Stimulated activated CD4-positive, alpha-beta T cell treated with anti-CD3 and anti-CD28 coated beads, Interleukin-1b, Interleukin-23, amount 100 ng/mL, for 24 hours (primary cell): ENCODE data around the gene CHST11.

ENCODE experiments used
- DNase-seq, 4 experiments: peaks; one replicate each; pipeline ENCODE4 v3.0.0-alpha.2; 2020; ENCODE audit warnings: low read depth in 4 of 4, low spot score in 1 of 4

Gene CHST11

DNA sequence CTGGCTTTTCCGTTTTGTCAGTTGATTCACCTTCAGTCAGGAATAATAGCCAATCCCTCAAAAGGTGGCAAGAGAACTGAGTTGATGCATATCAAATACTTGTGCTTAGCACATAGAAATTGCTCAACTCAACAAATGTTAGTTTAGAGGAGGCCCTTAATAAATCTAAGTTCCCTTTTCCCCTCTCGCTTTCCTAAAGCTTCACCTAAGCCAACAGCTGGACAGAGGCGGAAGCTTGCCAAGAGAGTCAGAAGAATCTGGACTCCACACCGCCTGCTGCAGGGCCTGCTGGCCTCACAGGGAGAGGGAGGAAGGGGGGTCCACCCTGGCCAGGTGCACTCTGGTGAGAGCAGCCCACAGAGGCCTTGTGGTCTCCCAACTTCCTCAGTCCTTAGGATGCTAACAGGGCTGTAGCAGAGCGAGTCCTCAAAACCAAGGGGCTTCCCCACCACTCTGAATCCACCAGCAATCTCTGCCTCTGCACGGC, 213.1 kb downstream of the CHST11 start:
- DNase-seq, result no peak

GRCh38 chr12:104670439-104671408, 214.0 kb downstream of the CHST11 start:
- DNase-seq, result no peak

DNA sequence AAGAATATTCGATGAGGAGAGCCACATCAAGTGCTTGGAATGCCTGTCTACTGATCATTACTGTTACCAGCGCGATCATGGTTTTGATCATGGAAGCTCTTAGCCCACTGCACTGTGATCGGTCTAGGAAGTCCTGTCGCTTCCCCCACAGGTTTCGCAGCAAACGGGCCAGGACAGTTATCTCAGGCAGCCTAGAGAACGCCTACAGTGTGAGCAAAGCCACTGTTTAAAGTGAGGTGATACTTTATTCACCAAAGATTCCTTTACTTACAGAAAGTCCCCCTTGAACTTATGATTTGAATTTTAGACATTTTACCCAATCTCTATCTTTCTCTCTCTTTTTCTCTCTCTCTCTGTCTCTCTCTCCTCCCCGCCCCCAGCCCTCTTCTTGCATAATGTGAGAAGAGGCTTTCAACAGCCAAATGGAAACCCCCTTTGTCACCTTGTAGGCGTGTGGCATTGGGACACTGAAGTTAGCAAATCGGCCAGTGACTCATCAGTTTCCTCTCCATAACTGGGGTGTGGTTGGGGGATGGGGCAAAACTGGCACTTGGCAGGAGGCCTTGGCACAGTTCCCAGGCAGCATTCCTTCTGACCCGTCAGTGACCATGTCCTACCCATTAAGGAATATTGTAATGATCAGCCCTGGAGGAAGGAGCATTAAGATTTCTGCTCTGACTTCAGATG, 214.8 kb downstream of the CHST11 start:
- DNase-seq, result peak; percentile 62 to 82 (median 76)

DNA sequence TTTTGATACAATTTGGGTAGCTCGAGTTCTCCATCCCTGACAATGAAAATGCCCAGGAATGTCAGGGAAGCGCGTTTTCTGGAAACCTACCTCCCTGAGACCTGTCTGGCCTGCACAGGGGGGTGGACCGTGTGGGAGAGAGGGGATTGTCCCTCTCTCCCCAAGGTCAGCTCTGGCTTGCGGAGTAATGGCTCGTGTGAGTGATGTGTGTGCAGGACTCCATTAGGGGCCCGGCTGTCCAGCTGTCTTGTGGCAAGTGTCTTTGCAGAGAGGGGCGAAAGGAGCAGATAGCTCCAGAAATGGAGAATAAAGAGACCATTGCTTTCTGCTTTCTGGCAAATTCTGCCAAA, 215.3 kb downstream of the CHST11 start:
- no peak for DNase-seq

GRCh38 chr12:104672501-104673265, 215.9 kb downstream of the CHST11 start:
- DNase-seq, result no peak

DNA sequence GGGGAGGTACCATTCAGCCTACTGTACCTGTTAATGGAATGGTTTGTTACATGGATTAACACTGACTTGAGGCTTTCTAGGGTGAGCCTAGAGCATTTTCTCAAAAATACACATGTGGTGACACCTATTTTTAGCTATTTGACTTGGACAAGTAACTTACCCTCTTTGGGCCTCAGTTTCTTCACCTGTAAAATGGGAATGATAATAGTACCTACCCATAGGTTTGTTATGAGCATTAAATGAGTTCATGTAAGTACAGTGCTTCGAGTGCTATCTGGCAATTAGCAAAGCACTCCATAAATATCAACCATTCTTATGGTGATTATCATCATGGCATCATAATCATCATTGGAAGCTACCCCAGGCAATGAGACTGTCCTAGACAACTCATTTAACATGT, 216.5 kb downstream of the CHST11 start:
- DNase-seq, result no peak

- DNase-seq, result no peak
Observed at GRCh38 chr12:104673696-104674482, 217.1 kb downstream of the CHST11 start.

DNA sequence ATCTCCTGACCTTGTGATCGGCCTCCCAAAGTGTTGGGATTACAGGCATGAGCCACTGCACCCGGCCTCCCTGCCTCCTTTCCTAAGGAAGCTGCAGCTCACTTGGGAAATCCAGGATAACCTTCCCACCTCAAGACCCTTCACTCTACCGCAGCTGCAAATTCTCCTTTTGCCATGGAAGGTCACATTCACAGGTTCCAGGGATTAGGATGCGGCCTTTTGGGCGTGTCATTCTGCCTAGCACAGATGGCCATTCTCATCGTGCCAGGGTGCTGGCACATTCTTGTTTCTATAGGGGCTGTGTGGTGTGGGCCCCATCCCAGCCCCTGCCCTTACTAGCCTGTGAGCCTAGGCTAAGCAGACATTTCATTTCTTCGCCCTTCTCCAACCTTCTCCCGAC, 219.9 kb downstream of the CHST11 start:
- DNase-seq, result no peak

- no peak for DNase-seq
Observed at GRCh38 chr12:104677441-104678089, 220.8 kb downstream of the CHST11 start.

GRCh38 chr12:104680070-104680469, 223.3 kb downstream of the CHST11 start:
- DNase-seq, result no peak

- no peak for DNase-seq
Observed at GRCh38 chr12:104680491-104680890, 223.7 kb downstream of the CHST11 start.

DNA sequence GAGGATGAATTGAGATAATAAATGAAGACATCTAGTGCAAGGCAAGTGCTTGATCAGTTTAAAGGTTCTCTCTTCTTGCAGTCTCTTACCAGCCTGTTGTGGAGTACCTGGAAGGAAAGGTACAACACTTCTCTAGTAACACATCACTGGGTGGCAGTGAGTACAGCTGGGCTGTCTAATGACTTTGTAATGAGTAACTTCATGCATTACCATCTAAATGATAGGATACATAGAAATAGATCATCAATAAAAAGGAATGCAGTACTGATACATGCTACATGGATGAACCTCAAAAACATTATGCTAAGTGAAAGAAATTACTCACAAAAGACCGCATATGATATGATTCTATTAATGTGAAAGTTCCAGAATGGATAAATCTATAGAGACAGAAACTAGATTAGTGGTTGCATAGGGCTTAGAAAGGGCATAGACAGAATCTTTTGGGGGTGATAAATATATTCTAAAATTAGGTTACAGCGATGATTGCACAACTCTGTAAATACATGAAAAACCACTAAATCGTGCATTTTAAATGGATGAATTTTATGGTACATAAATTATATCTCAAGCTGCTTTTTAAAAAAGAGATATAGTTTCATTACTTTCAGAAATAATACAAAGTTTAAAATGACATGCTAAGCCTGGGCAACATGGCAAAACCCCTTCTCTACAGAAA, 224.4 kb downstream of the CHST11 start:
- DNase-seq, result no peak

GRCh38 chr12:104682790-104683279, 226.1 kb downstream of the CHST11 start:
- peak; percentile 34 to 71 (median 44) for DNase-seq

GRCh38 chr12:104683831-104684503, 227.2 kb downstream of the CHST11 start:
- no peak for DNase-seq

- no peak for DNase-seq
Observed at GRCh38 chr12:104684884-104685283, 228.1 kb downstream of the CHST11 start.

DNA sequence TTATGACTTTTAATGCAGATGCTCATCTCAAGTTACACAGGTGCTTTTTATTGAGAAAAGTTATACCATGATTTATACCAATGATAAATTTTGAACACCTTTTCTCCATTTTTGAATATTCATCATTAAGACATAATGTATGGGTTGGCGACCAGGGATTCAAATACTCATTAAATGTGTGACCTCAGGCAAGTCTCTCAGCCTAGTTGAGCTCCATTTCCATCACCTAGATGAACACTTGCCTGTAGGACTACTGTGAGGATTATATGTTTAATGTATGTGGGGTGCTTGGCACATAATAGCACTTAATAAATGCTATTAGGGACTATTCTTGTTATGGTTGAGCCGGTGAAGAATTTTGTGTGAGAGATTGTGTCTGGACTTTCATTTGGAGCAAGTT, 228.6 kb downstream of the CHST11 start:
- no peak for DNase-seq

- DNase-seq, result no peak
Observed at GRCh38 chr12:104686196-104686595, 229.4 kb downstream of the CHST11 start.

DNA sequence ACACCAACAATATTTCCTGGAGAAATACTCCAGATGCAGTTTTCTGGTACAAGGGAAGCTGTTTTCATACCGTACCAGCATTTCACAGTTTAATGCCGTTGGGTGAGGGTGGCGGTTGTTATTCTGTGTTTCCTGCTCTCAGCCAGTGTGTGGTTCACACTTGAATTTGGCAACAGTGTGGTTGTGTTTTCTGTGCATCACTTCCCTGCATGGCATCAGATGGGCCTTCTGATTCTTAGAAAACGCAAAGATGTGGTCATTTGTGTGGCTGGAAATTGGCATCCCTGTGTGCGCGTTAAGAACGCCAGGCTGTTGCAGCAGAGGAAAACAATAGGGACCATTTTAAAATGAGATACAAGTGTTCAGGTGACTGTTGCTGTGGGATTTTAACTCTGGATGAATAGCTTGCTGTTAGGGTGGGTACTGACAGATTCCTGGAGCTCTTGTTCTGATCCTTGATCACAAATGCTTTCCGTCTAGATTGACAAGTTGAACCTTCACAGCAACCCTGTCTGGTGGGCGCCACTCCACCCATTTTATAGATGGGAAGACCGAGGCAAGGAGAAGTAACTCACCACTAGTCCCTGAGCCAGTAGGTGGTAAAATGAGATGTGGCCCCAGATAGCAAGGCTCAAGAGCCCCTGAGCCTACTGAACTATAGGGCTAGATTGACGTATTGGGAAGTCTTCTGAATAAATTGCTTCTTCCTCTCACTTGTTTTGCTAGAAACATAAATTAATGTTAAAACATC, 231.2 kb downstream of the CHST11 start:
- no peak for DNase-seq
